HK-2 (cell line): Measurements from ENCODE around the gene ANKRD52.
A peak's percentile ranks its signal among the peaks of the same experiment; 100 is the strongest.
"Not testable (repeated sequence)": the region's sequence is repeated elsewhere in the genome, so short reads cannot be mapped to it uniquely, and the experiment has no call there.

Experiments used
- DNase-seq: peaks from one replicate; pipeline ENCODE4 v3.0.0-alpha.2; 2018; ENCODE audit not compliant: unreplicated experiment

ANKRD52 gene

GRCh38 chr12:56208006-56208405 lies 50.2 kb downstream of the ANKRD52 start:
- DNase-seq: no peak

GRCh38 chr12:56206452-56207166 lies 51.6 kb downstream of the ANKRD52 start:
- DNase-seq: peak; percentile 24

GRCh38 chr12:56205445-56205844 lies 52.7 kb downstream of the ANKRD52 start:
- DNase-seq: no peak

GRCh38 chr12:56204275-56204674 lies 53.9 kb downstream of the ANKRD52 start:
- no peak for DNase-seq

- DNase-seq: no peak
These were observed 55.3 kb downstream of the ANKRD52 start for GRCh38 chr12:56202838-56203237.

GRCh38 chr12:56202366-56202765 lies 55.8 kb downstream of the ANKRD52 start:
- no peak for DNase-seq

GRCh38 chr12:56198836-56199235 lies 59.3 kb downstream of the ANKRD52 start:
- no peak for DNase-seq

GRCh38 chr12:56197921-56198635 lies 60.1 kb downstream of the ANKRD52 start:
- DNase-seq: no peak

- not testable (repeated sequence) for DNase-seq
These were observed 61.2 kb downstream of the ANKRD52 start for GRCh38 chr12:56196818-56197550.

GRCh38 chr12:56193025-56193578 lies 65.1 kb downstream of the ANKRD52 start:
- DNase-seq: peak; percentile 53

GRCh38 chr12:56192582-56192981 lies 65.6 kb downstream of the ANKRD52 start:
- DNase-seq: no peak

- no peak for DNase-seq
These were observed 67.5 kb downstream of the ANKRD52 start for GRCh38 chr12:56190695-56191155.

GRCh38 chr12:56189918-56190694 lies 68.1 kb downstream of the ANKRD52 start:
- peak; percentile 99 for DNase-seq

GRCh38 chr12:56189099-56189917 lies 68.9 kb downstream of the ANKRD52 start, which contains the start of gene SMARCC2:
TSS of gene SMARCC2 (minus strand) at chr12:56189483. CDS start at chr12:56189461, 22 bp downstream.
- DNase-seq: peak; percentile 90

GRCh38 chr12:56188778-56189098 lies 69.4 kb downstream of the ANKRD52 start:
- peak; percentile 17 for DNase-seq

- DNase-seq: no peak
These were observed 69.9 kb downstream of the ANKRD52 start for GRCh38 chr12:56188131-56188777.
